ENCODE results near the gene FOXL2.

FOXL2 gene

DNA sequence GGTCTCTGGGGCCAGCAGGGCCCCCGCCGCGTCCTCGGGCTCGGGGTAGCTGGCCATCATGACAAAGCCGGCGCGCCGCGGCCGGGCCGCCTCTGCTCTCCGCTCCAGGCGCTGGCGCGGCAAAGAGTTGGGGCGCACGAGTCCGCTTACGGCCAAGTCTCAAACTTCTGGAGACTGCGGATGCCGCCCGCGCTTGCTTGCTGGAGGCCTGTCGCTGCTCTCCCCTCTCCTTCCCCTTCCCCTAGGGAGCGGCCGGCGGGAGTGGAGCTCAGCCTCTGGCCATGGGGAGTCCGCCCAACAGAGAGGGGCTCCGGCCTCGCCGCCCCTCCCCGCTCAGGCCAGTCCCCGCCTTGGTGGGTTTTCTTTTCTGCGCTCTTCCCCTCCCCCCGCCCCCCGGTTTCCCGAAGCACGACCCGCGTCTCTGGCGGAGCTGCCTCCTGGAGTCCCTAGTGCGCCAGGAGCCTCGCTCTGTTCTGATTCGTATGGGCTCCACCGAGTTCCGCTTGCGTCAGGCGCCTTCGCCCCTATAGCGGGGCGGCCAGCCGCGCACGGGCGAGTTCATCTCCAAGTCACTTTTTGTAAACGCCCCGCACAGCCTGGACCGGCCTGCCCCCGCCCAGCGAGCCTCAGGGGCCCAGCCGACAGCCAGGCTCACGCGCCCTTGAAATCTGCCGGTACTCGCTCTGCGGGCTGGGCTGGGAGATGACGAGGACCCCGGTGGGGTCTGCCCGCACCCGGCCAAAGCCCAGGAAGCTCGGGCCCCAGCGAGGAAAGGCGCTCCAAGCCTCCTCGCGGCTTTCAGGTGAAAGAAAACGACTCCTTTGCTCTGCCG is at the start of gene FOXL2, which contains the start of gene FOXL2NB:
Gene FOXL2, minus strand, starts transcription at position 475 of the 832 bp plus-strand sequence. Its CDS starts 415 bp downstream, at position 60.
Gene FOXL2NB, plus strand, starts transcription at position 555 of the 832 bp plus-strand sequence. Its CDS starts 148 bp downstream, at position 703.
- no peak for DNase-seq

- no peak for DNase-seq
Measured at GRCh38 chr3:138995706-138996105, 48.8 kb upstream of the FOXL2 start.

GRCh38 chr3:138987181-138987580 is 40.2 kb upstream of the FOXL2 start:
- DNase-seq = no peak

GRCh38 chr3:138985932-138986331 is 39.0 kb upstream of the FOXL2 start:
- no peak for DNase-seq

- DNase-seq = no peak
Measured at GRCh38 chr3:138984816-138985215, 37.9 kb upstream of the FOXL2 start.

DNA sequence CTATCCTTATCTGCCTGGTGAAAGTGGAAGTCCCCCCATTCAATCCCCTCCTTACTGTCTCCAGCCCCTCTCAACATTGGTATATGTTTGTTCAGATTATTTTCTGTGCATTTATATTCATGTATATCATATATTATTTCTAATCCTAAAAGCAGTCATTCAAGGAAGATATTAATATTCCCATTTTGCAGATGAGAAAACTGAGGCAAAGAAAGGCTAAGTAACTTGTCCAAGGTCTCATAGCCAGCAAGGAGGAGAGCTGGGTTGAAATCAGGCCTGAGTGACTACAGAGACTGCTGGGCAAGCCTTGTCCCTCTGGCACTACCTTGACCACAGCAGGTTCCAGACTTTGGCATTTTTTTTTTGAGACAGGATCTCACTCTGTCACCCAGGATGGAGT is 29.1 kb upstream of the FOXL2 start:
- no peak for DNase-seq

DNA sequence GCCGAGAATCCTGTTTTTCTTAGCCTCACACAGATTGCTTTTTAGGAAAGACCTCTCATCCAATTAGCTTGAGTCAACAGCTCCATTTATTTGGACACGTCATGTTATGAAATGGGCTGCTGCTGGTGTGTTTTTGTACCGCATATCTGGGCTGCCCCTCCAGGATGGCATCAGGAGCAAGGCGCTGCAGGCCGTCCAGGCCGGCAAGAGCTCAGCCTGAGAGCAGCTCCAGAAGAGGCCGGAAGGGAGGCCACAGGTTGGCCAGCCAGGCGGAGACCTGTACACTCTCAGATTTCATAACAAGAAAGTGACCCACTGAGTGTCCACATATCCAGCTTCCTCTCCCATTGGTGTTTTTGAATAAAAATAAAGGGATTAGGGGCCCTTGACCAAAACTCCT is 28.4 kb upstream of the FOXL2 start:
- DNase-seq = no peak

- DNase-seq = no peak
Measured at GRCh38 chr3:138974462-138974861, 27.5 kb upstream of the FOXL2 start.

DNA sequence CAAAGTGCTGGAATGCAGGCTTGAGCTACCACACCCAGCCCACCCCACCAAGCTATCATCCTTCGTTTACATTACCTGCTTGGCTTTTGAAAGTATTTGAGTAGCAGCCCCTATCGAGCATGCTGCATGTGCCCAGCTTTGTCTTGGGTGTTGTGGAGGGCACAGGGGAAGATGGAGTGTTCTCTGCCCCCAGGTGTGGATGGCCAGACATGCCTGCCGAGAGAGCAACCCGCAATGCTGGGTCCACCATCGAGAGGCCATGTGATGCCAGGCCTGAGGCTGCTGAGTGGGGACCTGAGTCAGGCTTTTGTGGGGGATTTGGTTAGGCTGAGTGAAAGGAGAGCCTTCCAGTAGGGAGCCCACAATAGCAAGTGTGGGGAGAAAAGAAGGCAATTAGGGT is 26.0 kb upstream of the FOXL2 start:
- DNase-seq = no peak

DNA sequence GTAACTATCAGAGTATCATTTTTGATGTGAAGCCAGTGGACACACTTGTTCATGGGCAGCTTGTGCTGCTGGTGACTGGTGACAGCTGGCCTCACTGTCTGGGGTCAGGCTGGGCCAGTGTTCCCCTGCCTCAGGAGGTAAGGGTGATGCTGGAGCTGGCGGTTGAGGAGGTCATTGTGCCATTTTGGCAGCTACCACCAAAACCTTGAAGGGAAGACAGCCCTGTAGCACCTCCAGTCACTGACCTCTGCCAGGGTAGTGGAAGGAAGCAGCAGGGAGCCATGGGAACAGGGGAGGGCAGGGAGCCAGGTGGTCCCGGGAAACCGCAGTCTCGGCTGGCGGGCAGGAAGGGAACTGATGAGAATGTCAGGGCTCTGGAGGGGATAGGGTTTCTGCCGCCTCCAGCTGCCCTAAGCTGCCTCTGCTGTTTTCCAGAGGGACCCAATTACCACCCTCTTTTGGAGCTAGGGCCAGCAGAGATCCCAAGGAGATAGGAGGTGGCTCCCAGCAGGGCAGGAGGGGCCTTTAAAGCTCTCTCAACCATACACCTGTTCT is 24.9 kb upstream of the FOXL2 start:
- DNase-seq = no peak

- no peak for DNase-seq
Measured at GRCh38 chr3:138964923-138965322, 18.0 kb upstream of the FOXL2 start.

GRCh38 chr3:138964264-138964663 is 17.3 kb upstream of the FOXL2 start:
- no peak for DNase-seq

DNA sequence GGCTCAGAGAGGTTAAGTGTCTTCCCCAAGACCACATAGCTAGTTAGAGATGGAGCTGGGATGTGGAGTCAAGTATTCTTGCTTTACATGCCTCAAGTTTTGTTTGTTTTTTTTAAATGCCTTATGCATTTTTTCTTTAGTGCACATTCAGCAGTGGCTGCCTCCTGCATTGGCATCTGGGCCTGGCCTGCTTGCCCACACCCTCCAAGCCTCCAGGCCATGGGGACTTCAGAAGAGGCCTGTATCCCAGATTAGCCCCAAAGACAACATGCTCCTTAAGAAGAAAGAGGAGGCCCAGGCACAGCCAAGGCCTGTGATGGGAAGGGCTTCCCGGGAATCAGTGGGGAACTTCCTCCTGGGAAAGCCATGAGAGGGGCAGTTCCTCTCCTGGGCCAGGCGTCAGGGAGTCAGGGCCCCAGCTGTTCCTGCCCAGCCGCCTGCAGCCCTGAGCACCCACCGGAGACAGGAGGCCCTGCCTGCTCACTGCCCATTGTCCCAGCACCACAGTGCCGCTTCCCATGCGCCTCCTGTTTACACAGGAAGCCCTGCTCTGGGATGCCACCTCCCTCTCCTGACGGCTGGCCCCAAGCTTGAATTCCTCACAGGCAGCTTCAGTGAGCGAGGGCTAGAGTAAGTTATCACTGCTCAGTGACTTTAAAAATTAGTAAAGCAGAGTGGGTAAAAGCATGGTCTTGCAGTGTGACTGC is 16.1 kb upstream of the FOXL2 start:
- DNase-seq = no peak

- no peak for DNase-seq
Measured at GRCh38 chr3:138960417-138960852, 13.5 kb upstream of the FOXL2 start.

- no peak for DNase-seq
Measured at GRCh38 chr3:138950701-138951100, 3.8 kb upstream of the FOXL2 start.

GRCh38 chr3:138950006-138950644 is 3.2 kb upstream of the FOXL2 start:
- no peak for DNase-seq

DNA sequence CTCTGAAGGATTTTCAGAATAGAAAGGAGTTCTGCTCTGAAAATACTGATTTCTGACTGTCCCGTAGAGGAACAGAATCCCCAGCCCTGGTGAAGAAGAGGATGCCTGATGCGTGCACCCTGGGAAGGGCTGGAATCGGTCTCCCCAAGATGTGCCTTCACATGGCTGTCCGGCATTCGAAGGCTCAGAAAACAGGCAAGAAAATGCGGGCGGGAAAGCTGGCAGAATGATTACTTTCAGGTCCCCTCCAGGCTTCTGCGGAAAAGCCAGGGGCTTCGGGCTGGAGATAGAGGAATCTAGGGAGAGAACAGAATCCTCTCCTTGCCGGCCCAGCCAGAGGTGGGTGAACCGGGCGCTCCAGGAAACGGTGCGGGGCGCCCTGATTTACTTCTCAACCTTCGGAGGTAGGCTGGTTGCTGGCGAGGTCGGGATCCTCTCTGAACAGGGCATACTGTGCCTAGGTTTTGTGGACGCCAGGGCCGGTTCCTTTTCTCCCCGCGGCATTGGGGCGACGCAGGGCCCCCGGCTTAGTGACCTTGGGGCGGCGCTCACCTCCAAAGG is 2.6 kb upstream of the FOXL2 start:
- DNase-seq = no peak

- no peak for DNase-seq
Measured at GRCh38 chr3:138949002-138949418, 2.1 kb upstream of the FOXL2 start.

DNA sequence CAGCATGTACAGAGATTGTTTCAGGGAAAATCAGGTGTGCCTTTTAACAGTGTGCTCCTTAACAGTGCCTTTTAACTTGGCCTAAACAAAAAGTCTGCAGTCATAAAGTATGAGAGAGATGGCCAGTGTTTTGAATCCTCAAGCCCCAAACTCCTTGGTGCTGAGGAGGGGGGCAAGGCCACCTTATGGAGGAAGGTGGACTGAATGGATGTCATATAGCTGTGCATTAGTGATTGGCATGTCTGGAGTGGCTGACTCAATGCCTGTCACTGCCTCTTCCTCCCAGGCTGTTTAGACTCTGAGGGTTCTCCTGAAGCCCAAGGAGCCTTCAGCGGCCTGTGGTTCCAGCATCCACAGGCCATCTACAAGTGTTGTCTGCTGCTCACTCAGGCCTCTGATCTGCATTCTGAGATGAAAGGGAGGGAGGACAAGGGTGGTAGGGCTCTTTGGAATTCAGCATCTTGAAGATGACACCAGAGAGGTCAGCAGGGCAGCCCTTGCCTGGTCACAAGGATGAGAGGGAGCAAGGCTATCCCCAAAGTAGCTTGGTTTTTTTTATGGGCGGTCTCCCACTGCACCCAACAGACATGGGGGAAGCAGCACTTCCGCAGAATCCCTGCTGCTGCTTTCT is 1.5 kb upstream of the FOXL2 start:
- DNase-seq = no peak

GRCh38 chr3:138947495-138948121 is 671 bp upstream of the FOXL2 start:
- DNase-seq = no peak

- no peak for DNase-seq
Measured at GRCh38 chr3:138945709-138946662, 951 bp downstream of the FOXL2 start.
